ENCODE measurements around the gene GRIK1.

DNA sequence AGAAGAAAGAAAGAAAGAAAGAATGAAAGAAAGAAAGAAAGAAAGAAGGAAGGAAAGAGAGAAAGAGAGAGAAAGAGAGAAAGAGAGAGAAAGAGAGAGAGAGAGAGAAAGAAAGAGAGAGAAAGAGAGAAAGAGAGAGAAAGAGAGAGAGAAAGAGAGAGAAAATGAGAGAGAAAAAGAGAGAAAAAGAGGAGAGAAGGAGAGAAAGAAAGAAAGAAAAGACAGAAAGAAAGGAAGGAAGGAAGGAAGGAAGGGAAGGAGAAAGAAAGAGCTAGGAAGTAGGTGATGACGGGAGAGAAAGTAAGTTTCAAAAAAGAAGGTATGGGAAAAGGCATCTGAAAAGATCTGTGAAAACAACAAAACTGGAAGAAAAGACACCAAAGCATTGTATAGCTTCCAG, 72.0 kb downstream of the GRIK1 start:
- TF ChIP-seq, protein P1, sequence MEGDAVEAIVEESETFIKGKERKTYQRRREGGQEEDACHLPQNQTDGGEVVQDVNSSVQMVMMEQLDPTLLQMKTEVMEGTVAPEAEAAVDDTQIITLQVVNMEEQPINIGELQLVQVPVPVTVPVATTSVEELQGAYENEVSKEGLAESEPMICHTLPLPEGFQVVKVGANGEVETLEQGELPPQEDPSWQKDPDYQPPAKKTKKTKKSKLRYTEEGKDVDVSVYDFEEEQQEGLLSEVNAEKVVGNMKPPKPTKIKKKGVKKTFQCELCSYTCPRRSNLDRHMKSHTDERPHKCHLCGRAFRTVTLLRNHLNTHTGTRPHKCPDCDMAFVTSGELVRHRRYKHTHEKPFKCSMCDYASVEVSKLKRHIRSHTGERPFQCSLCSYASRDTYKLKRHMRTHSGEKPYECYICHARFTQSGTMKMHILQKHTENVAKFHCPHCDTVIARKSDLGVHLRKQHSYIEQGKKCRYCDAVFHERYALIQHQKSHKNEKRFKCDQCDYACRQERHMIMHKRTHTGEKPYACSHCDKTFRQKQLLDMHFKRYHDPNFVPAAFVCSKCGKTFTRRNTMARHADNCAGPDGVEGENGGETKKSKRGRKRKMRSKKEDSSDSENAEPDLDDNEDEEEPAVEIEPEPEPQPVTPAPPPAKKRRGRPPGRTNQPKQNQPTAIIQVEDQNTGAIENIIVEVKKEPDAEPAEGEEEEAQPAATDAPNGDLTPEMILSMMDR (IDR thresholded peaks at IDR 0.05): no peak
- TF ChIP-seq POLR2A (IDR thresholded peaks at IDR 0.05): no peak

All from Peyer's patch (tissue), 4 donors.